Measurements from ENCODE around the gene TIMM23.

Gene TIMM23

DNA sequence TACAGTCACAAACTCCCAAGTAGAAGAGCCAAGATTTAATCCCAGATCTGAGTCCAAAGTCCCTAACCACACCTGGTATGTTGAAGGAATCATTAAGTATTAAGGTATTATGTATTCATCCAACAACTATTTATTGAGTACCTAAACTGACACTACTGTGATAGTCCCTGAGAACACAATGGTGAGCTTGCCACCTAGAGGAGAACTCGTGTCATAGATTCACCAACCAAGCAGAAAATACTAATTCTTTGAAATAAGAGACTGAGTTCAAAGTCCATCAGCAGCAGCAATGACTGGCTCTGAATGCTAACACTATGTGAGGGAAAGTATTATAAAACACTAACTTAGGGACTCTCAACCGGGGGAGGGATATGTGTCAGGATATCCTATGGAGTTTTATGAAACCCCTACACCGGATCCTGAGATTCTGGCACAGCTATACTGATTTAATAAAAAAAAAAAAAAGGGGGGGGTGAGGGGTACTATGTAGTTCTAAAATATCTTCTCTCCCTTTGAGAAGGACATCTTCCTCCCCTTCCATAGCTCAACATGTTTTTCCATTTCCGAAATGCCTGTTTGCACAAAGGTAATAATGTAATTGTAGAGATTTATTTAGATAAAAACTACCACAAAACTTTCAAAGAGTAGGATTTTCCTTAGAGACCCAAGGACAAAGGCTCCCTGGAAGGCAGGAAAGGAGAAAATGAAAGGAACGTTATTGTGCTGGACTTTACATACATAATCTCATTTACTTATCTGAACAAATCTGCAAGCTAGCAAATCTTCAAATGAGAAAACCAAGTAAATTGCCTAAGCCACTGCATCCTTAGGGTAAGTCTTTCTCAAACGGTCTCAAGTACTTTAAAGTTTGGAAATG lies 56.5 kb downstream of the TIMM23 start:
- POLR2A ChIA-PET (ENCODE audit: low non-redundant PET), result no interaction called here
- peak; percentile 71 for TF ChIP-seq CTCF (conservative IDR thresholded peaks at IDR 0.05; ENCODE audit: low read depth)
- no peak overlapping the region for H3K27ac ChIP-seq
- CTCF ChIA-PET, result interaction anchor here (0.6 kb wide), 1 partner anchor 1071 kb away, joined by 3 read pairs; no protein-coding TSS in a partner anchor
- DNase-seq (ENCODE audit: low spot score), result peak; percentile 62

- ChIA-PET CTCF (no interaction called here), POLR2A (ENCODE audit: low non-redundant PET) (no interaction called here)
- H3K27ac ChIP-seq, result peak overlapping the region; percentile 86
- DNase-seq (ENCODE audit: low spot score), result no peak
- no peak for TF ChIP-seq CTCF (conservative IDR thresholded peaks at IDR 0.05; ENCODE audit: low read depth)
These were observed 57.3 kb downstream of the TIMM23 start for GRCh38 chr10:46029461-46030030.

- POLR2A ChIA-PET (ENCODE audit: low non-redundant PET), result no interaction called here
These were observed 58.0 kb downstream of the TIMM23 start, which contains the start of gene NCOA4 for GRCh38 chr10:46030091-46030937. NCOA4 (minus strand) TSS chr10:46030623; CDS start chr10:46016680, 13,943 bp downstream.

DNA sequence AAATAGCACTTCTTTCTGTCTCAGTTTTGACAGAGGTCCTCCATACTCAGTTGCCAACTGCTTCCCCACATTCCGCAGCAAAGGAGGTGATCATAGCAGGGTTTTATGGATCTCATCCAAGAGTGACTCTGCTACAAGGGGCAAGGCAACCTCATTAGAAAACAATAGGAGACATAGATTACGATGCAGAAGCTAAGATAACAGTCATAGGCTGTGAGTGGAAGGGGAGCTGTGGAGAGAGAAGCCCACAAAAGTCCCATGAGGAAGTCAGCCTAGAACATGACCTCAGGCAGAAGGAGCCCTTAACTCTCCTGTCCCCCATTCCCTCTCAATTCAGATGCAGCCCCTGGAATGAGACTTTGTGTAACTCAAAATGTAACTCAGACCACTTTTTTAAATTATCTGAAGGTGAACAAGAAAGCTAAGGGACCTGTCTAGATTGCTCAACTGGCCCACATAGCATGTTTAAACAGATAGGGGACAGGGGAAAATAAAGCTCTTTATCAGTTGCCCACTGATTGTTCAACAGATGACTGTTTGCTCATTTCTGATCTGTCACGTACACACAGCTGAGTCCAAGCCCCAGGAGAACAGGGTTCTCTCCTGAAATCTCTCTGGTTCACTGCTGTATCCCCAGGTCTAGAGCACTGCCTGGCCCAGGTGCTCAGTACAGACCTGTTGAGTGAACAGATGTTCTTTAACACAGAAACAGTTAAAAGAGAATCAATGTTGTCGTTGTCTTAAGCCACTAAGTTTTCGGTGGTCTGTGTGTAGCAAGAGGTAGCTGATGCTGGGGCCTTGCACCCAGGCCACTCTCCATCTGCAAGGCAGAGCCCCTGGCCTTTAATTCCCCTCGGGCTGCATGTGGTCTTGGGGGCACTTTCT lies 59.6 kb downstream of the TIMM23 start:
- ChIA-PET CTCF (interaction anchor here (0.6 kb wide), 1 partner anchor 23 kb away, joined by 4 read pairs; no protein-coding TSS in a partner anchor), POLR2A (ENCODE audit: low non-redundant PET) (no interaction called here)
- no peak overlapping the region for H3K27ac ChIP-seq
- no peak for TF ChIP-seq CTCF (conservative IDR thresholded peaks at IDR 0.05; ENCODE audit: low read depth)
- no peak for DNase-seq (ENCODE audit: low spot score)

More at GRCh38 chr10:46030091-46030937, 58.0 kb downstream of the TIMM23 start, which contains the start of gene NCOA4:
- TF ChIP-seq CTCF (conservative IDR thresholded peaks at IDR 0.05; ENCODE audit: low read depth), result peak; percentile 76
- CTCF ChIA-PET, result no interaction called here
- DNase-seq (ENCODE audit: low spot score), result peak; percentile 99
- H3K27ac ChIP-seq, result peak within 1 kb of the TSS; percentile 86

- peak overlapping the region; percentile 48 for H3K27ac ChIP-seq
- DNase-seq (ENCODE audit: low spot score), result peak; percentile 39
- TF ChIP-seq CTCF (conservative IDR thresholded peaks at IDR 0.05; ENCODE audit: low read depth), result no peak
- ChIA-PET CTCF (no interaction called here), POLR2A (ENCODE audit: low non-redundant PET) (no interaction called here)
These were observed 61.3 kb downstream of the TIMM23 start for GRCh38 chr10:46033602-46034011.
